Hepatocyte (in vitro differentiated cells): ENCODE results near the gene TXLNA. TPM values are rescaled to one million over a fixed set of nuclear protein-coding genes. Genes with fewer than 3 reads are reported as not detected.
"Not testable (repeated sequence)": the region's sequence is repeated elsewhere in the genome, so short reads cannot be mapped to it uniquely, and the experiment has no call there.

Experiments
- DNase-seq: peaks from one replicate; pipeline ENCODE4 v3.0.0-alpha.2; 2016; ENCODE audit warnings: low spot score
- H2AFZ ChIP-seq: fragments of 200-600 bp; sonication (generic); 2 replicates; pipeline ENCODE4 v1.6.0; 2016; ENCODE audit warnings: antibody characterized with exemption, mild to moderate bottlenecking
- H3K27ac ChIP-seq: fragments of 200-600 bp; sonication (generic); 2 replicates; pipeline ENCODE4 v1.5.1; 2016; ENCODE audit warnings: mild to moderate bottlenecking
- H3K27me3 ChIP-seq: fragments of 200-600 bp; sonication (generic); 2 replicates; pipeline ENCODE4 v1.6.1; 2016
- H3K36me3 ChIP-seq: fragments of 200-600 bp; sonication (generic); replicated peaks from 2 replicates; pipeline ENCODE4 v1.5.1; 2016; ENCODE audit warnings: low read depth; ENCODE audit not compliant: insufficient read depth
- H3K4me1 ChIP-seq: fragments of 200-600 bp; sonication (generic); 2 replicates; pipeline ENCODE4 v1.5.1; 2016; ENCODE audit warnings: mild to moderate bottlenecking, moderate library complexity; ENCODE audit not compliant: insufficient read depth
- H3K4me2 ChIP-seq: fragments of 200-600 bp; sonication (generic); 2 replicates; pipeline ENCODE4 v1.6.0; 2016
- H3K4me3 ChIP-seq: fragments of 200-600 bp; sonication (generic); 2 replicates; pipeline ENCODE4 v1.5.1; 2016; ENCODE audit warnings: mild to moderate bottlenecking
- H3K79me2 ChIP-seq: fragments of 200-600 bp; sonication (generic); 2 replicates; pipeline ENCODE4 v1.6.0; 2017; ENCODE audit warnings: mild to moderate bottlenecking
- H3K9me2 ChIP-seq: fragments of 200-600 bp; sonication (generic); replicated peaks from 2 replicates; pipeline ENCODE4 v1.6.0; 2017; ENCODE audit warnings: mild to moderate bottlenecking; ENCODE audit not compliant: insufficient read depth
- H3K9me3 ChIP-seq: fragments of 200-600 bp; sonication (generic); 2 replicates; pipeline ENCODE4 v1.5.1; 2016; ENCODE audit warnings: low read depth, mild to moderate bottlenecking
- H4K20me1 ChIP-seq: fragments of 200-600 bp; sonication (generic); 2 replicates; pipeline ENCODE4 v1.6.0; 2016; ENCODE audit warnings: mild to moderate bottlenecking; ENCODE audit not compliant: insufficient read depth, poor library complexity, severe bottlenecking
- CTCF ChIP-seq: fragments of 200-600 bp; sonication (generic); IDR thresholded peaks from 2 replicates; pipeline ENCODE4 v1.5.1; 2016; ENCODE audit warnings: antibody characterized with exemption, mild to moderate bottlenecking; ENCODE audit not compliant: poor library complexity
- EZH2 ChIP-seq: fragments of 200-600 bp; sonication (generic); IDR thresholded peaks from 2 replicates; pipeline ENCODE4 v1.6.1; 2016; ENCODE audit warnings: antibody characterized with exemption, mild to moderate bottlenecking, borderline replicate concordance
- EZH2phosphoT487 ChIP-seq: fragments of 200-600 bp; sonication (generic); IDR thresholded peaks from one replicate; pipeline ENCODE4 v1.6.1; 2018; ENCODE audit warnings: antibody characterized with exemption, mild to moderate bottlenecking, low read depth, moderate library complexity; ENCODE audit not compliant: unreplicated experiment, severe bottlenecking
- WGBS: methylation state at CpG from one replicate; pipeline ENCODE4 v1.1.6; 2016; ENCODE audit warnings: low lambda C conversion rate; ENCODE audit errors: missing lambda C conversion rate; 5-methylcytosine and 5-hydroxymethylcytosine counted together
- polyA plus RNA-seq: library from polyadenylated mRNA; unstranded; fragments of >200 nt; fragmentation: Nextera tagmentation; extraction: Ambion mirVana; gene quantifications from 2 replicates; pipeline ENCODE4 v1.2.1, GENCODE V29; 2016
- total RNA-seq: library from RNA; depleted of rRNA; stranded (reverse); fragments of >200 nt; gene quantifications from 2 replicates; pipeline ENCODE4 v1.2.3, GENCODE V29; 2014

Gene TXLNA
- total RNA-seq: 50.5 and 52.7 TPM in 2 replicates
- 37.1 and 41.2 TPM in 2 replicates for polyA plus RNA-seq

- Histone ChIP-seq H3K9me2 (no peaks in the 10 kb centered on the region), H3K4me2 (peak within 1 kb of the TSS; percentile 98), H2AFZ (peak within 1 kb of the TSS; percentile 89), H4K20me1 (peaks cover 25% of the 10 kb centered on the region), H3K27ac (peak within 1 kb of the TSS; percentile 100), H3K9me3 (no peaks in the 10 kb centered on the region), H3K27me3 (no peaks in the 10 kb centered on the region), H3K4me1 (peaks cover 32% of the 10 kb centered on the region), H3K36me3 (peaks cover 8% of the 10 kb centered on the region), H3K79me2 (peaks cover 46% of the 10 kb centered on the region), H3K4me3 (peak within 1 kb of the TSS; percentile 91)
- peak; percentile 97 for DNase-seq
- TF ChIP-seq EZH2phosphoT487 (no peak), CTCF (no peak), EZH2 (no peak)
- 2% methylated on average over 61 of the region's 79 CpGs for WGBS
Observed at GRCh38 chr1:32179443-32180185, at the start of gene TXLNA. TSS of gene TXLNA (plus strand) at chr1:32179675. CDS start at chr1:32180346, 671 bp downstream.

GRCh38 chr1:32133950-32134280, 45.6 kb upstream of the TXLNA start:
- H3K36me3 ChIP-seq, DNase-seq, H3K4me3 ChIP-seq, H3K4me1 ChIP-seq, H3K9me3 ChIP-seq, H3K9me2 ChIP-seq, H2AFZ ChIP-seq, H3K27me3 ChIP-seq: not testable (repeated sequence)
- H4K20me1 ChIP-seq: peaks cover 56% of the 10 kb centered on the region
- H3K79me2 ChIP-seq: peaks cover 94% of the 10 kb centered on the region
- WGBS: 92% methylated on average over 9 of the region's 9 CpGs
- H3K4me2 ChIP-seq: peak overlapping the region; percentile 23
- peak overlapping the region; percentile 80 for H3K27ac ChIP-seq

- Histone ChIP-seq H3K4me2 (no peak overlapping the region), H3K9me2 (no peaks in the 10 kb centered on the region), H4K20me1 (peaks cover 32% of the 10 kb centered on the region), H3K4me1 (no peaks in the 10 kb centered on the region), H2AFZ (no peak overlapping the region), H3K9me3 (no peaks in the 10 kb centered on the region), H3K27ac (no peak overlapping the region), H3K79me2 (peaks cover 93% of the 10 kb centered on the region), H3K36me3 (no peaks in the 10 kb centered on the region), H3K4me3 (no peak overlapping the region), H3K27me3 (no peaks in the 10 kb centered on the region)
- WGBS: 96% methylated on average over 5 of the region's 5 CpGs
- no peak for TF ChIP-seq EZH2phosphoT487
- no peak for TF ChIP-seq CTCF
- no peak for TF ChIP-seq EZH2
- no peak for DNase-seq
Observed at GRCh38 chr1:32137111-32137510, 42.4 kb upstream of the TXLNA start.

GRCh38 chr1:32138965-32139364, 40.5 kb upstream of the TXLNA start:
- TF ChIP-seq CTCF (no peak), EZH2phosphoT487 (no peak), EZH2 (no peak)
- Histone ChIP-seq H3K27ac (peak overlapping the region; percentile 23), H3K4me1 (peaks cover 9% of the 10 kb centered on the region), H3K4me2 (no peak overlapping the region), H3K9me3 (no peaks in the 10 kb centered on the region), H3K27me3 (no peaks in the 10 kb centered on the region), H3K79me2 (peaks cover 93% of the 10 kb centered on the region), H3K9me2 (no peaks in the 10 kb centered on the region), H2AFZ (no peak overlapping the region), H3K4me3 (no peak overlapping the region), H3K36me3 (no peaks in the 10 kb centered on the region), H4K20me1 (peaks cover 47% of the 10 kb centered on the region)
- 49% methylated on average over 5 of the region's 5 CpGs for WGBS
- DNase-seq: peak; percentile 9
